Activated B cell treated with CpG ODN at 0.5 μM for 24 hours (primary cell): ENCODE measurements around the gene MTRF1. TPM values are rescaled to one million over a fixed set of nuclear protein-coding genes. Genes with fewer than 3 reads are reported as not detected.

Source experiments
- ATAC-seq: fragments of 200-7000 bp; cut with Tn5 transposase; one replicate; pipeline ENCODE4 v1.10.0; 2021; ENCODE audit warnings: low read depth, mild to moderate bottlenecking, moderate library complexity
- CTCF ChIA-PET: fragments of 350-600 bp; sonication (Branson Sonifier 250); formaldehyde crosslinking; loops from one replicate; lab custom pipeline; 2021; ENCODE audit warnings: antibody characterized with exemption; lab: Charles Lee
- POLR2A ChIA-PET: fragments of 350-600 bp; sonication (Branson Sonifier 250); formaldehyde crosslinking; loops from one replicate; lab custom pipeline; 2021; ENCODE audit warnings: antibody characterized with exemption; lab: Charles Lee
- DNase-seq: peaks from one replicate; pipeline ENCODE4 v3.0.0; 2022
- H3K27ac Mint-ChIP-seq: one replicate; pipeline ENCODE4 v1.8.0; 2020; ENCODE audit warnings: mixed read lengths
- H3K27me3 Mint-ChIP-seq: one replicate; pipeline ENCODE4 v1.8.0; 2021; ENCODE audit warnings: mixed read lengths
- H3K36me3 Mint-ChIP-seq: one replicate; pipeline ENCODE4 v1.8.0; 2021; ENCODE audit warnings: low read depth, mixed read lengths
- H3K4me1 Mint-ChIP-seq: one replicate; pipeline ENCODE4 v1.8.0; 2021; ENCODE audit warnings: mixed read lengths
- H3K4me3 Mint-ChIP-seq: one replicate; pipeline ENCODE4 v1.8.0; 2020; ENCODE audit warnings: mild to moderate bottlenecking, mixed read lengths
- H3K9me3 Mint-ChIP-seq: one replicate; pipeline ENCODE4 v1.8.0; 2020; ENCODE audit warnings: mixed read lengths
- CTCF ChIP-seq: fragments of 200-600 bp; IDR thresholded peaks from one replicate; pipeline ENCODE4 v1.8.0; 2022; ENCODE audit warnings: antibody characterized with exemption, mild to moderate bottlenecking
- intact Hi-C: fragments of 100-400 bp; cut with micrococcal nuclease; formaldehyde crosslinking; loops from one replicate; pipeline ENCODE4 v1.15.1; 2024
- total RNA-seq: library from RNA; stranded (reverse); gene quantifications from 2 replicates; pipeline ENCODE4 v1.2.3, GENCODE V29; 2022

Gene MTRF1
- total RNA-seq, 1 donor from 2014 or later, result 26.7 TPM

- CTCF ChIA-PET, result no interaction called here
- POLR2A ChIA-PET, result no interaction called here
- H3K4me3 Mint-ChIP-seq, result no peak overlapping the region
- H3K9me3 Mint-ChIP-seq, result peaks cover 3% of the 10 kb centered on the region
- H3K27ac Mint-ChIP-seq, result no peak overlapping the region
- DNase-seq (no peak), ATAC-seq (no peak)
- H3K4me1 Mint-ChIP-seq, result peaks cover 20% of the 10 kb centered on the region
- H3K36me3 Mint-ChIP-seq, result peaks cover 9% of the 10 kb centered on the region
- no peak for TF ChIP-seq CTCF
- intact Hi-C loops, result no loop called here
- H3K27me3 Mint-ChIP-seq, result no peaks in the 10 kb centered on the region
Measured at GRCh38 chr13:41267106-41267505, 3.7 kb upstream of the MTRF1 start.

- CTCF ChIA-PET, result no interaction called here
- no peaks in the 10 kb centered on the region for H3K9me3 Mint-ChIP-seq
- H3K36me3 Mint-ChIP-seq, result peaks cover 58% of the 10 kb centered on the region
- no peak for TF ChIP-seq CTCF
- ATAC-seq (no peak), DNase-seq (no peak)
- peaks cover 20% of the 10 kb centered on the region for H3K4me1 Mint-ChIP-seq
- intact Hi-C loops, result loop anchor here (5.0 kb wide), 2 partner anchors 702 to 1603 kb away; partner anchors contain the start of genes COG6 and VWA8
- POLR2A ChIA-PET, result interaction anchor here (1.1 kb wide), 1 partner anchor 12 kb away, joined by 3 read pairs; no protein-coding TSS in a partner anchor
- no peaks in the 10 kb centered on the region for H3K27me3 Mint-ChIP-seq
- H3K27ac Mint-ChIP-seq, result no peak overlapping the region
- H3K4me3 Mint-ChIP-seq, result no peak overlapping the region
Measured at GRCh38 chr13:41259875-41260501, 3.4 kb downstream of the MTRF1 start.

GRCh38 chr13:41257535-41257934 is 5.8 kb downstream of the MTRF1 start:
- H3K4me1 Mint-ChIP-seq, result peaks cover 12% of the 10 kb centered on the region
- intact Hi-C loops, result no loop called here
- TF ChIP-seq CTCF, result no peak
- H3K27me3 Mint-ChIP-seq, result no peaks in the 10 kb centered on the region
- peaks cover 70% of the 10 kb centered on the region for H3K36me3 Mint-ChIP-seq
- POLR2A ChIA-PET, result no interaction called here
- no peak for DNase-seq
- no peak overlapping the region for H3K4me3 Mint-ChIP-seq
- CTCF ChIA-PET, result no interaction called here
- ATAC-seq, result no peak
- no peak overlapping the region for H3K27ac Mint-ChIP-seq
- no peaks in the 10 kb centered on the region for H3K9me3 Mint-ChIP-seq

- ATAC-seq, result no peak
- POLR2A ChIA-PET, result interaction anchor here (0.6 kb wide), 1 partner anchor 276 kb away, joined by 3 read pairs; no protein-coding TSS in a partner anchor
- TF ChIP-seq CTCF, result no peak
- no peak for DNase-seq
- Mint-ChIP-seq H3K36me3 (peaks cover 74% of the 10 kb centered on the region), H3K4me3 (no peak overlapping the region), H3K27ac (no peak overlapping the region), H3K27me3 (no peaks in the 10 kb centered on the region), H3K4me1 (peaks cover 9% of the 10 kb centered on the region), H3K9me3 (no peaks in the 10 kb centered on the region)
- CTCF ChIA-PET, result no interaction called here
- intact Hi-C loops, result no loop called here
Measured at GRCh38 chr13:41254902-41255301, 8.5 kb downstream of the MTRF1 start.

- no peak for ATAC-seq
- DNase-seq, result no peak
- CTCF ChIA-PET, result no interaction called here
- Mint-ChIP-seq H3K27ac (no peak overlapping the region), H3K36me3 (peaks cover 70% of the 10 kb centered on the region), H3K4me1 (no peaks in the 10 kb centered on the region), H3K4me3 (no peak overlapping the region), H3K9me3 (no peaks in the 10 kb centered on the region), H3K27me3 (no peaks in the 10 kb centered on the region)
- POLR2A ChIA-PET, result no interaction called here
- intact Hi-C loops, result no loop called here
- no peak for TF ChIP-seq CTCF
Measured at GRCh38 chr13:41250993-41251392, 12.4 kb downstream of the MTRF1 start.
